Panc1 (cell line): ENCODE results near the gene KLF6.

ENCODE experiments used
- CTCF ChIP-seq: fragments of 450-650 bp; IDR thresholded peaks from 2 replicates; pipeline ENCODE4 v1.5.1; 2017; ENCODE audit warnings: mild to moderate bottlenecking
- POLR2AphosphoS5 ChIP-seq: IDR thresholded peaks from 2 replicates; pipeline ENCODE4 v1.6.1; 2012; ENCODE audit warnings: mild to moderate bottlenecking, low read depth, low read length, moderate library complexity
- SIN3A ChIP-seq: IDR thresholded peaks from 2 replicates; pipeline ENCODE4 v1.6.1; 2012; ENCODE audit warnings: low read depth, mild to moderate bottlenecking, low read length, moderate library complexity, borderline replicate concordance; ENCODE audit not compliant: insufficient read depth

- TF ChIP-seq CTCF (no peak), POLR2AphosphoS5 (no peak), SIN3A (no peak)
Observed at GRCh38 chr10:3787816-3788215, 2.8 kb upstream of the KLF6 start.
